CD4-positive, alpha-beta memory T cell (primary cell): ENCODE data around the gene SRPX2. TPM values are rescaled to one million over a fixed set of nuclear protein-coding genes. Genes with fewer than 3 reads are reported as not detected.
A peak's percentile ranks its signal among the peaks of the same experiment; 100 is the strongest.

ENCODE experiments used
- CTCF ChIA-PET: fragments of 350-600 bp; sonication (Branson Sonifier 250); formaldehyde crosslinking; loops from one replicate; lab custom pipeline; 2021; ENCODE audit warnings: inconsistent platforms; ENCODE audit not compliant: partially characterized antibody; lab: Charles Lee
- POLR2A ChIA-PET: fragments of 350-600 bp; sonication (Branson Sonifier 250); formaldehyde crosslinking; loops from one replicate; lab custom pipeline; 2021; ENCODE audit not compliant: partially characterized antibody; lab: Charles Lee
- DNase-seq, 5 donors: peaks; one replicate each; pipeline versions ENCODE4 v3.0.0 to v3.0.0-alpha.2; 2020 to 2022; ENCODE audit warnings: mixed read lengths in 1 of 5
- H3K27ac ChIP-seq: one replicate; pipeline ENCODE4 v1.7.0; 2013; ENCODE audit warnings: low read depth, low read length
- H3K27me3 ChIP-seq: 2 replicates; pipeline ENCODE4 v1.7.0; 2013; ENCODE audit warnings: mild to moderate bottlenecking, low read length, moderate library complexity; ENCODE audit not compliant: insufficient read depth
- H3K36me3 ChIP-seq: 2 replicates; pipeline ENCODE4 v1.7.0; 2013; ENCODE audit warnings: mild to moderate bottlenecking, low read length, moderate library complexity; ENCODE audit not compliant: insufficient read depth
- H3K4me1 ChIP-seq: 2 replicates; pipeline ENCODE4 v1.7.0; 2013; ENCODE audit warnings: mild to moderate bottlenecking, low read length, moderate library complexity; ENCODE audit not compliant: insufficient read depth
- H3K4me3 ChIP-seq, 2 donors: one replicate each; pipeline ENCODE4 v1.7.0; 2013; ENCODE audit warnings: low read length in 2 of 2, mild to moderate bottlenecking in 1 of 2
- H3K9me3 ChIP-seq, 2 donors: one replicate each; pipeline ENCODE4 v1.7.0; 2013; ENCODE audit warnings: low read length in 2 of 2, control low read depth in 1 of 2; ENCODE audit not compliant: control insufficient read depth in 1 of 2
- H3K27ac Mint-ChIP-seq, 7 donors: one replicate each; pipeline ENCODE4 v1.8.0; 2020 to 2021; ENCODE audit warnings: mixed read lengths in 7 of 7, mild to moderate bottlenecking in 6 of 7, inconsistent platforms in 3 of 7, moderate library complexity in 3 of 7
- H3K27me3 Mint-ChIP-seq, 2 donors: one replicate each; pipeline ENCODE4 v1.8.0; 2020 to 2021; ENCODE audit warnings: mixed read lengths in 2 of 2
- H3K36me3 Mint-ChIP-seq, 2 donors: one replicate each; pipeline ENCODE4 v1.8.0; 2020 to 2021; ENCODE audit warnings: mixed read lengths in 2 of 2, inconsistent platforms in 1 of 2, mild to moderate bottlenecking in 1 of 2
- H3K4me1 Mint-ChIP-seq, 4 donors: one replicate each; pipeline ENCODE4 v1.8.0; 2020 to 2021; ENCODE audit warnings: mixed read lengths in 4 of 4, mild to moderate bottlenecking in 1 of 4
- H3K4me3 Mint-ChIP-seq, 8 donors: one replicate each; pipeline ENCODE4 v1.8.0; 2020 to 2021; ENCODE audit warnings: mixed read lengths in 8 of 8, mild to moderate bottlenecking in 7 of 8, moderate library complexity in 6 of 8, inconsistent platforms in 3 of 8
- H3K9me3 Mint-ChIP-seq, 8 donors: one replicate each; pipeline ENCODE4 v1.8.0; 2020 to 2021; ENCODE audit warnings: mixed read lengths in 8 of 8, mild to moderate bottlenecking in 5 of 8, inconsistent platforms in 3 of 8, moderate library complexity in 1 of 8
- intact Hi-C: fragments of 100-400 bp; cut with micrococcal nuclease; formaldehyde crosslinking; loops from one replicate; pipeline ENCODE4 v1.15.1; 2023
- polyA plus RNA-seq, 2 donors: library from polyadenylated mRNA; unstranded; fragments of 300-500 nt; fragmentation: Illumina TruSeq; gene quantifications; one replicate each; pipeline ENCODE4 v1.2.3, GENCODE V29; 2021
- total RNA-seq, 2 experiments: library from RNA; stranded (reverse); gene quantifications; one replicate each; pipeline ENCODE4 v1.2.3, GENCODE V29; 2021

The SRPX2 gene
- total and polyA plus RNA-seq, 4 experiments from 2014 or later: not detected

DNA sequence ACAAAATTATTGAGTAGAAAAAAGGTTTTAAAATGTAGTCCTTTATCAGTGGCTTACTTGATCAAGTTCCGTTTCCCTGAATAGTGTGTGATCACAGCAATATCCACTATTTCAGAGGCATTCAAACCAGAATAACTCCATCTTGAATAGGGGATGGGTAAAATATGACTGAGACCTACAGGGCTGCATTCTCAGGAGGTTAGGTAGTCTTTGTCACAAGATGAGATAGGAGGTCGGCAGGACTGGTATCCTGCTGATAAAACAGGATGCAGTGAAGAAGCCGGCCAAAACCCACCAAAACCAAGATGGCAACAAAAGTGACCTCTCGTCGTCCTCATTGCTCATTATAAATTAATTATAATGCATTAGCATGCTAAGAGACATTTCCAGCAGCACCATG, 32.0 kb upstream of the SRPX2 start:
- Histone ChIP-seq H3K4me1 (no peaks in the 10 kb centered on the region), H3K27ac (no peak overlapping the region), H3K27me3 (no peaks in the 10 kb centered on the region), H3K36me3 (no peaks in the 10 kb centered on the region), H3K9me3 (no peaks in the 10 kb centered on the region), H3K4me3 (no peak overlapping the region)
- Mint-ChIP-seq H3K4me1 (no peaks in the 10 kb centered on the region), H3K36me3 (no peaks in the 10 kb centered on the region), H3K9me3 (peaks cover 0 to 2% (median 0%) of the 10 kb centered on the region in 8 donors), H3K27ac (no peak overlapping the region), H3K4me3 (no peak overlapping the region), H3K27me3 (peaks cover 3 to 8% of the 10 kb centered on the region in 2 donors)
- intact Hi-C loops: no loop called here
- CTCF ChIA-PET: no interaction called here
- POLR2A ChIA-PET: no interaction called here
- no peak for DNase-seq

- no peak overlapping the region for H3K4me3 Mint-ChIP-seq
- intact Hi-C loops: no loop called here
- POLR2A ChIA-PET: no interaction called here
- Histone ChIP-seq H3K27ac (no peak overlapping the region), H3K27me3 (no peaks in the 10 kb centered on the region), H3K4me3 (no peak overlapping the region), H3K9me3 (no peaks in the 10 kb centered on the region), H3K4me1 (no peaks in the 10 kb centered on the region), H3K36me3 (no peaks in the 10 kb centered on the region)
- CTCF ChIA-PET: interaction anchor here (2.0 kb wide), 1 partner anchor 22 kb away, joined by 6 read pairs; the partner anchor contains the start of gene TSPAN6
- no peaks in the 10 kb centered on the region for H3K9me3 Mint-ChIP-seq
- H3K36me3 Mint-ChIP-seq: no peaks in the 10 kb centered on the region
- no peaks in the 10 kb centered on the region for H3K4me1 Mint-ChIP-seq
- DNase-seq: peak in 3 of 5 donors; percentile 7 to 20 (median 9)
- no peak overlapping the region for H3K27ac Mint-ChIP-seq
- peaks cover 2 to 7% of the 10 kb centered on the region in 2 donors for H3K27me3 Mint-ChIP-seq
Observed at GRCh38 chrX:100615005-100615404, 29.0 kb upstream of the SRPX2 start.

GRCh38 chrX:100623001-100623400, 21.0 kb upstream of the SRPX2 start:
- intact Hi-C loops: no loop called here
- Mint-ChIP-seq H3K9me3 (peaks cover 0 to 2% (median 0%) of the 10 kb centered on the region in 8 donors), H3K4me1 (peaks cover 6 to 11% (median 10%) of the 10 kb centered on the region in 4 donors), H3K36me3 (no peaks in the 10 kb centered on the region), H3K4me3 (no peak overlapping the region), H3K27ac (no peak overlapping the region), H3K27me3 (no peaks in the 10 kb centered on the region)
- no peaks in the 10 kb centered on the region for H3K9me3 ChIP-seq
- POLR2A ChIA-PET: no interaction called here
- CTCF ChIA-PET: no interaction called here
- peaks cover 11% of the 10 kb centered on the region for H3K4me1 ChIP-seq
- H3K4me3 ChIP-seq: no peak overlapping the region
- H3K36me3 ChIP-seq: no peaks in the 10 kb centered on the region
- no peaks in the 10 kb centered on the region for H3K27me3 ChIP-seq
- DNase-seq: no peak
- H3K27ac ChIP-seq: no peak overlapping the region

DNA sequence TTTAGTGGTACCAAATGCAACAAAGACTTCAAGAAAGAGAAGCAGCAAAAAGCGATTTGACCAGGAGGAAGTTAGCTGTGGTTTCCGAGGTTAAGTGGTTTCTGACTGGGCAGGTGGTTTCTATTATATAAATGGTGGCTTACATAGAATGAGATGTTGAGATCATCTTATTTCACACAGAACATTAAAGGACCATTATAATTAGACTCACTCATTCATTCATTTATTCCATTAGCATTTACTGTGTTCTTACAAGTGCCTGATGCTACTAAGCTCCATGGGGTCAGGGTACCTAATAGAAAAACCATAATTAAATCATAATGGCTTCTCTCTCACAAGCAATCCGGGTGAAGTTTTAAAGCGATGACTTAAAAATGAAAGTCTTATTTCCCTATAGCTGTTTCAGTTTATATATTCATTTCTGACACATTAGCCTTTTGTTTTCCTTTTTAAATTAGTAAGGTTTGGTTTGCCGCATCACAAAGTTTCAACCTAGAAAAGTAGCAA, 18.0 kb upstream of the SRPX2 start:
- peak in 4 of 5 donors; percentile 4 to 22 (median 14) for DNase-seq
- POLR2A ChIA-PET: no interaction called here
- Histone ChIP-seq H3K9me3 (no peaks in the 10 kb centered on the region), H3K36me3 (no peaks in the 10 kb centered on the region), H3K4me1 (peaks cover 11% of the 10 kb centered on the region), H3K27me3 (no peaks in the 10 kb centered on the region), H3K27ac (no peak overlapping the region), H3K4me3 (no peak overlapping the region)
- CTCF ChIA-PET: no interaction called here
- H3K4me3 Mint-ChIP-seq: peak overlapping the region in 4 of 8 donors; percentile 13 to 41 (median 32)
- H3K4me1 Mint-ChIP-seq: peaks cover 6 to 11% (median 10%) of the 10 kb centered on the region in 4 donors
- H3K27me3 Mint-ChIP-seq: no peaks in the 10 kb centered on the region
- H3K27ac Mint-ChIP-seq: peak overlapping the region in 1 of 7 donors; percentile 35
- H3K36me3 Mint-ChIP-seq: peaks cover 0 to 3% of the 10 kb centered on the region in 2 donors
- peaks cover 0 to 2% (median 0%) of the 10 kb centered on the region in 8 donors for H3K9me3 Mint-ChIP-seq
- intact Hi-C loops: no loop called here

GRCh38 chrX:100635040-100635439, 9.0 kb upstream of the SRPX2 start:
- POLR2A ChIA-PET: no interaction called here

DNA sequence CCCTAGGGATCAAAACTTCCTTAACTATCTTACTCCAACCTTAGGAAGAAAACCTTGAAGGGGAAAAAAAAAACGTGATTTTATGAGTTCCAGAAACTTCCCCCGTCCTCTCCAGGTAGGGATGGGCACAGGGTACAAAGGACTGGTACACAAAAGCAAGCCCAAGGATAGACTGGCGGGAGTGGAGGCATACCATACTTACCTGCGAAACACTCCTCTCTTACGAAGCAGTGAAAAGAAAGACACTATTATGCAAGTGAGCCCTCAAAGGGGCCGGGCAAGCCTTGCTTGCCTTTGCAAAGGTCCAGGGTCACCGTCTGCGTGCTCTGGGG, 8.0 kb upstream of the SRPX2 start:
- H3K27ac Mint-ChIP-seq: peak overlapping the region in 2 of 7 donors; percentile 0 to 31
- H3K36me3 ChIP-seq: no peaks in the 10 kb centered on the region
- no peaks in the 10 kb centered on the region for H3K36me3 Mint-ChIP-seq
- peaks cover 8% of the 10 kb centered on the region for H3K4me1 ChIP-seq
- POLR2A ChIA-PET: interaction anchor here (1.0 kb wide), 1 partner anchor 1518 kb away, joined by 3 read pairs; no protein-coding TSS in a partner anchor
- peak overlapping the region; percentile 38 for H3K27ac ChIP-seq
- H3K4me1 Mint-ChIP-seq: peaks cover 0 to 18% (median 7%) of the 10 kb centered on the region in 4 donors
- DNase-seq: no peak
- no peaks in the 10 kb centered on the region for H3K9me3 ChIP-seq
- H3K27me3 ChIP-seq: no peaks in the 10 kb centered on the region
- H3K4me3 ChIP-seq: peak overlapping the region in 1 of 2 donors; percentile 35
- CTCF ChIA-PET: interaction anchor here (1.2 to 2.1 kb wide), 3 partner anchors 10 to 27 kb away, joined by 3 to 6 read pairs (median 5); no protein-coding TSS in a partner anchor
- H3K4me3 Mint-ChIP-seq: peak overlapping the region; percentile 64 to 97 (median 94)
- H3K27me3 Mint-ChIP-seq: no peaks in the 10 kb centered on the region
- intact Hi-C loops: loop anchor here (2.0 kb wide), 1 partner anchor 123 kb away; no protein-coding TSS in a partner anchor
- H3K9me3 Mint-ChIP-seq: no peaks in the 10 kb centered on the region

More at GRCh38 chrX:100635040-100635439, 9.0 kb upstream of the SRPX2 start:
- H3K27ac ChIP-seq: no peak overlapping the region
- no peaks in the 10 kb centered on the region for H3K9me3 ChIP-seq
- no peaks in the 10 kb centered on the region for H3K27me3 Mint-ChIP-seq
- H3K4me3 ChIP-seq: no peak overlapping the region
- H3K9me3 Mint-ChIP-seq: no peaks in the 10 kb centered on the region
- peak overlapping the region in 1 of 8 donors; percentile 36 for H3K4me3 Mint-ChIP-seq
- no peaks in the 10 kb centered on the region for H3K36me3 Mint-ChIP-seq
- no peak for DNase-seq
- peaks cover 8% of the 10 kb centered on the region for H3K4me1 ChIP-seq
- CTCF ChIA-PET: interaction anchor here (1.2 kb wide), 1 partner anchor 11 kb away, joined by 3 read pairs; no protein-coding TSS in a partner anchor
- H3K27ac Mint-ChIP-seq: peak overlapping the region in 2 of 7 donors; percentile 9 to 65
- no peaks in the 10 kb centered on the region for H3K27me3 ChIP-seq
- H3K4me1 Mint-ChIP-seq: peaks cover 0 to 18% (median 7%) of the 10 kb centered on the region in 4 donors
- intact Hi-C loops: no loop called here
- H3K36me3 ChIP-seq: no peaks in the 10 kb centered on the region

DNA sequence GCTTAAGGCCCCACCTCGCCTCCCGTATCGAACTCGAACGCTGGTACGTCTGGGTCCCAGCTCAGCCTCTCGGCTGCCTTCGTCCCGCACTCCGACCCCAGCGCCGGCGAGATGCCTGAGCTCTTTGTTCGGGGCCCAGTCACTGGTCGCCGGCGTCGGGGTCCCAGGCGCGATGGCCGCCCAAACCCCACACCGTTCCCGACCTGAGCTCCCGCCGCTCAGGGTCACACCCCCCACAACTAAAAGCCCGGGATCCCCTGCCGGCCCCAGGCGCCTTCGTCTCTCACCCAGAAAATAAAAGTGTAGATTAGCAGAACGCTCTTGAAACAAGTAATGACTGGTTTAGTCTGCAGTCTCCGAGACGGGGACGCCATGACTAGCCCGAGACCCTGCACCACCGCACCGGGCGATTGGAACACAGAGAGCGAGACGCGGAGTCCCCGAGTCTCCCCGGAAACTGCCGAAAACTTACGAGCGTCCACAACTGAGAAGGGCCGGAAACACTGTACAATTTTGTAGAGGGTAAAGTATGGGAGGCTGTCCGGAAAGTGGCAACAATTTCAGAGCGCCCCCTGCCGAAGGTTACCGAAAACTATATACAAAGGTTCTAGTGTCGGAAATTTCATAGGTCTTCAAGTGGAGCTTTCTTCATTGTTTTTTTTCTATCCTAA, 7.5 kb upstream of the SRPX2 start, which contains the start of gene TSPAN6:
TSPAN6 (minus strand) TSS at position 486 of the 671 bp plus-strand sequence; CDS start at position 374, 112 bp downstream.
- peak within 1 kb of the TSS; percentile 40 to 95 (median 91) for H3K27ac Mint-ChIP-seq
- peak within 1 kb of the TSS; percentile 92 to 97 (median 96) for H3K4me3 Mint-ChIP-seq
- Histone ChIP-seq H3K9me3 (no peaks in the 10 kb centered on the region), H3K36me3 (no peaks in the 10 kb centered on the region), H3K4me1 (peaks cover 8% of the 10 kb centered on the region), H3K4me3 (peak within 1 kb of the TSS in 1 of 2 donors; percentile 35), H3K27me3 (no peaks in the 10 kb centered on the region), H3K27ac (peak within 1 kb of the TSS; percentile 38)
- peaks cover 0 to 18% (median 7%) of the 10 kb centered on the region in 4 donors for H3K4me1 Mint-ChIP-seq
- POLR2A ChIA-PET: interaction anchor here (1.0 kb wide), 2 partner anchors 10 to 1518 kb away, joined by 3 read pairs; no protein-coding TSS in a partner anchor
- CTCF ChIA-PET: interaction anchor here (1.2 to 2.1 kb wide), 5 partner anchors 10 to 132 kb away, joined by 3 to 8 read pairs (median 6); no protein-coding TSS in a partner anchor
- no peaks in the 10 kb centered on the region for H3K36me3 Mint-ChIP-seq
- intact Hi-C loops: loop anchor here (2.0 kb wide), 1 partner anchor 124 kb away; no protein-coding TSS in a partner anchor
- no peaks in the 10 kb centered on the region for H3K9me3 Mint-ChIP-seq
- peak; percentile 73 to 80 (median 77) for DNase-seq
- H3K27me3 Mint-ChIP-seq: peaks cover 0 to under 1% of the 10 kb centered on the region in 2 donors
